Measurements from ENCODE around the gene DCTN5. TPM values are rescaled to one million over a fixed set of nuclear protein-coding genes. Genes with fewer than 3 reads are reported as not detected.

The DCTN5 gene
- polyA plus RNA-seq, 2 of the 4 experiments (the other 2 are of a cell fraction): 64.6 to 91.1 TPM

- WGBS (ENCODE audit: missing lambda C conversion rate): 87% methylated on average over 4 of the region's 4 CpGs
- ChIA-PET POLR2A (no interaction called here), CTCF (no interaction called here)
- H3K9me3 ChIP-seq: no peaks in the 10 kb centered on the region
- DNase-seq (ENCODE audit: low read depth in 1 of 2, low spot score in 1 of 2): no peak
- no peak overlapping the region for H3K4me2 ChIP-seq
- no peak for FAIRE-seq
- no peak for ATAC-seq
- H3K4me1 ChIP-seq: peaks cover under 1% of the 10 kb centered on the region; the same call in 2 of the 3 replicates
- no peak overlapping the region for H3K4me3 ChIP-seq
- H3K27ac ChIP-seq: no peak overlapping the region
- TF ChIP-seq ZC3H11A (IDR thresholded peaks at IDR 0.05): peak; percentile 46
- TF ChIP-seq ZFP36 (IDR thresholded peaks at IDR 0.05; ENCODE audit: borderline replicate concordance, partially characterized antibody): no peak
- TF ChIP-seq E2F6 (IDR thresholded peaks at IDR 0.05; ENCODE audit: borderline replicate concordance, low read depth): no peak
- no peak for TF ChIP-seq GATA3 (IDR thresholded peaks at IDR 0.05; ENCODE audit: borderline replicate concordance)
Observed at GRCh38 chr16:23634461-23635036, 6.7 kb upstream of the DCTN5 start.

GRCh38 chr16:23635958-23636357, 5.3 kb upstream of the DCTN5 start:
- Histone ChIP-seq H3K4me2 (no peak overlapping the region), H3K9me3 (no peaks in the 10 kb centered on the region), H3K4me1 (peaks cover 7% of the 10 kb centered on the region; the same call in 2 of the 3 replicates), H3K4me3 (no peak overlapping the region), H3K27ac (no peak overlapping the region)
- ATAC-seq (0 out of 6 replicates have a peak, but pooled peaks of 1 of the 2 experiments have one; percentile 39), FAIRE-seq (no peak), DNase-seq (ENCODE audit: low read depth in 1 of 2, low spot score in 1 of 2) (no peak)
- no peak for TF ChIP-seq POLR2A (IDR thresholded peaks at IDR 0.05; ENCODE audit: low read length)
- no peak for TF ChIP-seq ZSCAN20 (CRISPR knock-in tag; IDR thresholded peaks at IDR 0.05)
- no peak for TF ChIP-seq EP300 (IDR thresholded peaks at IDR 0.05)
- TF ChIP-seq HOXA7 (CRISPR knock-in tag; IDR thresholded peaks at IDR 0.05): no peak
- TF ChIP-seq PHF8 (IDR thresholded peaks at IDR 0.05; ENCODE audit: borderline replicate concordance, low read depth): no peak
- TF ChIP-seq PBX3 (IDR thresholded peaks at IDR 0.05): no peak
- no peak for TF ChIP-seq FOSB (CRISPR knock-in tag; IDR thresholded peaks at IDR 0.05)
- TF ChIP-seq MAZ (IDR thresholded peaks at IDR 0.05; ENCODE audit: borderline replicate concordance, low read depth, low read length): no peak
- ChIA-PET CTCF (no interaction called here), POLR2A (no interaction called here)

GRCh38 chr16:23640615-23640930, 693 bp upstream of the DCTN5 start:
- Histone ChIP-seq H3K9me3 (no peaks in the 10 kb centered on the region), H3K27ac (peak overlapping the region; percentile 79 to 97), H3K4me3 (peak overlapping the region; percentile 84), H3K4me2 (peak overlapping the region; percentile 99), H3K4me1 (peaks cover 16% of the 10 kb centered on the region; the same call in 2 of the 3 replicates)
- ChIA-PET CTCF (interaction anchor here (0.7 to 1.5 kb wide), 3 partner anchors 10 to 31 kb away, joined by 3 to 4 read pairs (median 3); no protein-coding TSS in a partner anchor), POLR2A (no interaction called here)
- FAIRE-seq (no peak), ATAC-seq (no peak; a peak in 1 of 6 replicates), DNase-seq (ENCODE audit: low read depth in 1 of 2, low spot score in 1 of 2) (peak in 1 of 2 experiments; percentile 34)
- WGBS (ENCODE audit: missing lambda C conversion rate): under 1% methylated on average over 8 of the region's 8 CpGs
- TF ChIP-seq ZFP36 (IDR thresholded peaks at IDR 0.05; ENCODE audit: borderline replicate concordance, partially characterized antibody): no peak

- WGBS (ENCODE audit: missing lambda C conversion rate): 79% methylated on average over 14 of the region's 14 CpGs
- Histone ChIP-seq H3K27ac (peak overlapping the region; percentile 79 to 97; a peak in 5 of 6 replicates), H3K9me3 (no peaks in the 10 kb centered on the region), H3K4me1 (peaks cover 16% of the 10 kb centered on the region; the same call in 2 of the 3 replicates), H3K4me2 (peak overlapping the region; percentile 94), H3K4me3 (peak overlapping the region; percentile 84)
- FAIRE-seq: no peak
- no peak for TF ChIP-seq POLR2AphosphoS2 (conservative IDR thresholded peaks at IDR 0.05; ENCODE audit: low read length)
- TF ChIP-seq REST (IDR thresholded peaks at IDR 0.05): no peak
- TF ChIP-seq NR3C1 (IDR thresholded peaks at IDR 0.05): no peak
- no peak for TF ChIP-seq HOXA7 (CRISPR knock-in tag; IDR thresholded peaks at IDR 0.05)
- no peak for TF ChIP-seq HOXB13 (CRISPR knock-in tag; IDR thresholded peaks at IDR 0.05; ENCODE audit: low read depth)
- TF ChIP-seq CEBPB (IDR thresholded peaks at IDR 0.05): no peak
- TF ChIP-seq USF2 (IDR thresholded peaks at IDR 0.05): no peak
- no peak for TF ChIP-seq GATA3 (IDR thresholded peaks at IDR 0.05; ENCODE audit: borderline replicate concordance)
- TF ChIP-seq CHD4 (IDR thresholded peaks at IDR 0.05; ENCODE audit: borderline replicate concordance): no peak
- TF ChIP-seq HOXB5 (CRISPR knock-in tag; IDR thresholded peaks at IDR 0.05): no peak
- no peak for TF ChIP-seq ZC3H11A (IDR thresholded peaks at IDR 0.05)
- TF ChIP-seq RAD21 (conservative IDR thresholded peaks at IDR 0.05 in 1 of 2, IDR thresholded peaks at IDR 0.05 in 1 of 2): no peak
- no peak for TF ChIP-seq KDM5A (IDR thresholded peaks at IDR 0.05)
- no peak for TF ChIP-seq MAZ (IDR thresholded peaks at IDR 0.05; ENCODE audit: borderline replicate concordance, low read depth, low read length)
- TF ChIP-seq SREBF2 (IDR thresholded peaks at IDR 0.05): no peak
- CTCF ChIA-PET: interaction anchor here (1.0 to 1.8 kb wide), 5 partner anchors 17 to 84 kb away, joined by 3 to 8 read pairs (median 3); partner anchors contain the start of gene NDUFAB1
- ATAC-seq: no peak
- no peak for DNase-seq (ENCODE audit: low read depth in 1 of 2, low spot score in 1 of 2)
- POLR2A ChIA-PET: no interaction called here
Observed at GRCh38 chr16:23642246-23642774, 1.0 kb downstream of the DCTN5 start.

All from A549 (cell line).